Sigmoid colon (tissue), 7 donors: ENCODE measurements around the gene RBP7. TPM values are rescaled to one million over a fixed set of nuclear protein-coding genes. Genes with fewer than 3 reads are reported as not detected.

ENCODE experiments used
- DNase-seq: peaks from one replicate; pipeline ENCODE4 v3.0.0-alpha.2; 2019
- H3K27ac ChIP-seq, 4 donors: fragments of 200-600 bp; sonication (generic); one replicate each; pipeline ENCODE4 v1.5.1; 2016 to 2019; ENCODE audit warnings: mild to moderate bottlenecking in 1 of 4
- H3K27me3 ChIP-seq, 3 donors: fragments of 200-600 bp; sonication (generic); one replicate each; pipeline ENCODE4 v1.5.1; 2019; ENCODE audit warnings: mild to moderate bottlenecking in 1 of 3
- H3K36me3 ChIP-seq, 4 donors: fragments of 200-600 bp; sonication (generic); one replicate each; pipeline ENCODE4 v1.5.1; 2016 to 2019
- H3K4me1 ChIP-seq, 4 donors: fragments of 200-600 bp; sonication (generic); one replicate each; pipeline ENCODE4 v1.5.1; 2017 to 2019
- H3K4me3 ChIP-seq, 4 donors: fragments of 200-600 bp; sonication (generic); one replicate each; pipeline ENCODE4 v1.5.1; 2017 to 2019; ENCODE audit warnings: mild to moderate bottlenecking in 2 of 4, moderate library complexity in 1 of 4
- H3K9me3 ChIP-seq, 4 donors: fragments of 200-600 bp in 3 of 4; sonication (generic) in 3 of 4; one replicate each; pipeline versions ENCODE4 v1.5.1 to v1.6.1; 2013 to 2019
- CTCF ChIP-seq, 4 experiments: fragments of 450-650 bp in 3 of 4; fragments of 200-600 bp in 1 of 4; IDR thresholded peaks; one replicate each; pipeline ENCODE4 v1.5.1; 2016 to 2019; ENCODE audit warnings: antibody characterized with exemption in 4 of 4, mild to moderate bottlenecking in 3 of 4, moderate library complexity in 2 of 4
- EP300 ChIP-seq, 4 donors: sonication (generic); formaldehyde crosslinking; IDR thresholded peaks; one replicate each; pipeline ENCODE4 v1.6.1; 2017; ENCODE audit warnings: antibody characterized with exemption in 4 of 4
- POLR2A ChIP-seq, 2 donors: fragments of 450-650 bp; IDR thresholded peaks; one replicate each; pipeline ENCODE4 v1.6.1; 2016; ENCODE audit warnings: antibody characterized with exemption in 2 of 2, mild to moderate bottlenecking in 2 of 2, moderate library complexity in 2 of 2
- POLR2AphosphoS5 ChIP-seq, 4 donors: sonication (generic); formaldehyde crosslinking; IDR thresholded peaks; one replicate each; pipeline ENCODE4 v1.6.1; 2017; ENCODE audit warnings: antibody characterized with exemption in 4 of 4
- WGBS, 2 donors: extraction: QIAGEN DNeasy Blood & Tissue Kit; methylation state at CpG; one replicate each; pipeline ENCODE4 v1.1.7; 2013; 5-methylcytosine and 5-hydroxymethylcytosine counted together
- intact Hi-C: fragments of 100-400 bp; cut with DNase I; formaldehyde crosslinking; loops from one replicate; pipeline ENCODE4 v1.15.1; 2023
- polyA plus RNA-seq, 3 donors: library from polyadenylated mRNA; stranded (reverse); fragments of 200-250 nt; gene quantifications; one replicate each; pipeline ENCODE4 v1.2.3, GENCODE V29; 2013
- total RNA-seq, 4 donors: library from RNA; depleted of rRNA; stranded (reverse); fragments of >200 nt; gene quantifications; one replicate each; pipeline ENCODE4 v1.1.0, GENCODE V29; 2016
- donor health status: healthy with polysubstance abuse.
- donor health status: Bipolar disorder and iron deficiency.
- donor health status: healthy.

RBP7 gene
- total and polyA plus RNA-seq, 7 donors = 4.2 to 13.2 (median 10.0) TPM

- Histone ChIP-seq H3K4me3 (no peak overlapping the region), H3K27ac (no peak overlapping the region), H3K36me3 (no peaks in the 10 kb centered on the region), H3K4me1 (peaks cover 0 to 73% (median 45%) of the 10 kb centered on the region in 4 donors), H3K27me3 (no peaks in the 10 kb centered on the region), H3K9me3 (no peaks in the 10 kb centered on the region)
- no peak for DNase-seq
- intact Hi-C loops = no loop called here
- 90 to 91% methylated on average over 8 of the region's 8 CpGs for WGBS, 2 donors
- TF ChIP-seq EP300 (IDR thresholded peaks at IDR 0.05) (no peak), POLR2AphosphoS5 (IDR thresholded peaks at IDR 0.05) (no peak), POLR2A (IDR thresholded peaks at IDR 0.05) (no peak), CTCF (IDR thresholded peaks at IDR 0.05) (no peak)
These were observed 63.5 kb downstream of the RBP7 start for GRCh38 chr1:10060311-10061100.

GRCh38 chr1:10061276-10061675, 64.2 kb downstream of the RBP7 start:
- WGBS, 2 donors = 88 to 96% methylated on average over 5 of the region's 5 CpGs
- Histone ChIP-seq H3K4me1 (peaks cover 0 to 73% (median 44%) of the 10 kb centered on the region in 4 donors), H3K27me3 (no peaks in the 10 kb centered on the region), H3K4me3 (no peak overlapping the region), H3K36me3 (no peaks in the 10 kb centered on the region), H3K9me3 (no peaks in the 10 kb centered on the region), H3K27ac (no peak overlapping the region)
- TF ChIP-seq EP300 (IDR thresholded peaks at IDR 0.05) (no peak), POLR2A (IDR thresholded peaks at IDR 0.05) (no peak), POLR2AphosphoS5 (IDR thresholded peaks at IDR 0.05) (no peak), CTCF (IDR thresholded peaks at IDR 0.05) (no peak)
- DNase-seq = no peak
- intact Hi-C loops = no loop called here

GRCh38 chr1:10063878-10064277, 66.8 kb downstream of the RBP7 start:
- WGBS, 2 donors = 92% methylated on average over 7 of the region's 7 CpGs
- Histone ChIP-seq H3K9me3 (no peaks in the 10 kb centered on the region), H3K4me3 (no peak overlapping the region), H3K4me1 (peaks cover 0 to 70% (median 44%) of the 10 kb centered on the region in 4 donors), H3K27ac (no peak overlapping the region), H3K27me3 (no peaks in the 10 kb centered on the region), H3K36me3 (no peaks in the 10 kb centered on the region)
- intact Hi-C loops = no loop called here
- TF ChIP-seq CTCF (IDR thresholded peaks at IDR 0.05) (no peak), POLR2A (IDR thresholded peaks at IDR 0.05) (no peak), POLR2AphosphoS5 (IDR thresholded peaks at IDR 0.05) (no peak), EP300 (IDR thresholded peaks at IDR 0.05) (no peak)
- no peak for DNase-seq

GRCh38 chr1:10064416-10065343, 67.7 kb downstream of the RBP7 start:
- Histone ChIP-seq H3K27ac (peak overlapping the region in 2 of 4 donors; percentile 80 to 87), H3K4me1 (peaks cover 0 to 70% (median 45%) of the 10 kb centered on the region in 4 donors), H3K4me3 (no peak overlapping the region), H3K27me3 (no peaks in the 10 kb centered on the region), H3K36me3 (no peaks in the 10 kb centered on the region), H3K9me3 (no peaks in the 10 kb centered on the region)
- 91 to 93% methylated on average over 8 of the region's 8 CpGs for WGBS, 2 donors
- intact Hi-C loops = loop anchor here (5.0 kb wide), 1 partner anchor 43 kb away; no protein-coding TSS in a partner anchor
- DNase-seq = no peak
- TF ChIP-seq EP300 (IDR thresholded peaks at IDR 0.05) (no peak), POLR2AphosphoS5 (IDR thresholded peaks at IDR 0.05) (no peak), CTCF (IDR thresholded peaks at IDR 0.05) (no peak), POLR2A (IDR thresholded peaks at IDR 0.05) (no peak)
